Right lobe of liver (tissue), 4 donors: ENCODE results near the gene SERPIND1.

Experiments used
- CTCF ChIP-seq, 4 donors: fragments of 200-600 bp in 3 of 4; fragments of 450-650 bp in 1 of 4; IDR thresholded peaks; one replicate each; pipeline versions ENCODE4 v1.5.1 to v1.8.0; 2016 to 2022; ENCODE audit warnings: antibody characterized with exemption in 4 of 4, mild to moderate bottlenecking in 2 of 4
- POLR2A ChIP-seq: fragments of 450-650 bp; IDR thresholded peaks from one replicate; pipeline ENCODE4 v1.6.1; 2017; ENCODE audit warnings: antibody characterized with exemption, mild to moderate bottlenecking
- donor health status: DM: no; HTN: no; CAD: no.
- donor health status: DM: no; HTN: no; CAD: no.
- donor health status: DM: no; HTN: yes; CAD: no.

GRCh38 chr22:20794650-20795413 lies 20.9 kb downstream of the SERPIND1 start:
- TF ChIP-seq CTCF (IDR thresholded peaks at IDR 0.05) (no peak), POLR2A (no peak)
